GM23338 (cell line): ENCODE results near the gene CAMTA1. TPM values are rescaled to one million over a fixed set of nuclear protein-coding genes. Genes with fewer than 3 reads are reported as not detected.
A peak's percentile ranks its signal among the peaks of the same experiment; 100 is the strongest.

Experiments used
- ATAC-seq: fragments of 200-7000 bp; cut with Tn5 transposase; 3 replicates; pipeline ENCODE4 v1.9.1; 2020
- DNase-seq: peaks from one replicate; pipeline ENCODE4 v3.0.0-alpha.2; 2015; ENCODE audit warnings: low spot score
- H2AFZ ChIP-seq: fragments of 200-600 bp; sonication (generic); 2 replicates; pipeline ENCODE4 v1.8.0; 2016; ENCODE audit warnings: antibody characterized with exemption, mild to moderate bottlenecking, moderate library complexity
- H3F3A ChIP-seq: fragments of 200-600 bp; sonication (generic); replicated peaks from 2 replicates; pipeline ENCODE4 v1.8.0; 2017; ENCODE audit warnings: antibody characterized with exemption, mixed run types, low read depth
- H3K27ac ChIP-seq: fragments of 200-600 bp; sonication (generic); 2 replicates; pipeline ENCODE4 v1.6.1; 2016; ENCODE audit warnings: low read depth
- H3K27me3 ChIP-seq: fragments of 200-600 bp; sonication (generic); 2 replicates; pipeline ENCODE4 v1.8.0; 2016; ENCODE audit warnings: mild to moderate bottlenecking, mixed run types, moderate library complexity; ENCODE audit not compliant: insufficient read depth
- H3K36me3 ChIP-seq: fragments of 200-600 bp; sonication (generic); 2 replicates; pipeline ENCODE4 v1.8.0; 2016; ENCODE audit warnings: mild to moderate bottlenecking; ENCODE audit not compliant: insufficient read depth
- H3K4me1 ChIP-seq: fragments of 200-600 bp; sonication (generic); 2 replicates; pipeline ENCODE4 v1.8.0; 2016; ENCODE audit warnings: mild to moderate bottlenecking, moderate library complexity; ENCODE audit not compliant: insufficient read depth
- H3K4me2 ChIP-seq: fragments of 200-600 bp; sonication (generic); 2 replicates; pipeline ENCODE4 v1.7.1; 2017; ENCODE audit warnings: mixed run types
- H3K4me3 ChIP-seq: fragments of 200-600 bp; sonication (generic); 2 replicates; pipeline ENCODE4 v1.6.1; 2016; ENCODE audit warnings: mixed run types
- H3K79me2 ChIP-seq: fragments of 200-600 bp; sonication (generic); replicated peaks from 2 replicates; pipeline ENCODE4 v1.8.0; 2017; ENCODE audit warnings: mild to moderate bottlenecking; ENCODE audit not compliant: insufficient read depth
- H3K9me2 ChIP-seq: fragments of 200-600 bp; sonication (generic); 2 replicates; pipeline ENCODE4 v1.8.0; 2017; ENCODE audit not compliant: insufficient read depth
- H4K20me1 ChIP-seq: fragments of 200-600 bp; sonication (generic); replicated peaks from 2 replicates; pipeline ENCODE4 v1.8.0; 2017; ENCODE audit warnings: mild to moderate bottlenecking; ENCODE audit not compliant: insufficient read depth
- H3K27ac Mint-ChIP-seq: 2 replicates; pipeline ENCODE4 v1.8.0; 2020; ENCODE audit warnings: inconsistent platforms, mild to moderate bottlenecking, moderate library complexity, mixed read lengths
- H3K27me3 Mint-ChIP-seq: 3 replicates; pipeline ENCODE4 v1.8.0; 2022; ENCODE audit warnings: low read depth, mild to moderate bottlenecking, moderate library complexity, mixed read lengths, inconsistent platforms; ENCODE audit not compliant: insufficient read depth, poor library complexity
- H3K36me3 Mint-ChIP-seq: 3 replicates; pipeline ENCODE4 v1.8.0; 2021; ENCODE audit warnings: low read depth, mild to moderate bottlenecking, inconsistent platforms, moderate library complexity, mixed read lengths
- H3K4me1 Mint-ChIP-seq: 3 replicates; pipeline ENCODE4 v1.8.0; 2020; ENCODE audit warnings: mild to moderate bottlenecking, inconsistent platforms, mixed read lengths
- H3K4me3 Mint-ChIP-seq: 3 replicates; pipeline ENCODE4 v1.8.0; 2021; ENCODE audit warnings: moderate library complexity, mild to moderate bottlenecking, inconsistent platforms, mixed read lengths
- H3K9me3 Mint-ChIP-seq: 3 replicates; pipeline ENCODE4 v1.8.0; 2020; ENCODE audit warnings: moderate library complexity, mild to moderate bottlenecking, inconsistent platforms, mixed read lengths
- CREB1 ChIP-seq: fragments of 250-450 bp; sonication (Bioruptor Pico); IDR thresholded peaks from 2 replicates; pipeline ENCODE4 v1.5.0; 2020; ENCODE audit warnings: low read depth, mild to moderate bottlenecking, moderate library complexity
- EZH2 ChIP-seq: fragments of 200-600 bp; sonication (generic); IDR thresholded peaks from one replicate; pipeline ENCODE4 v1.8.0; 2017; ENCODE audit warnings: antibody characterized with exemption, mild to moderate bottlenecking, low read depth; ENCODE audit not compliant: unreplicated experiment
- JUNB ChIP-seq: IDR thresholded peaks from one replicate; pipeline ENCODE4 v1.6.1; 2016; ENCODE audit warnings: antibody characterized with exemption; ENCODE audit not compliant: unreplicated experiment
- STAT1 ChIP-seq: IDR thresholded peaks from one replicate; pipeline ENCODE4 v1.6.1; 2016; ENCODE audit warnings: antibody characterized with exemption; ENCODE audit not compliant: unreplicated experiment
- ZNF114 ChIP-seq: fragments of 250-450 bp; sonication (Bioruptor Pico); IDR thresholded peaks from 2 replicates; pipeline ENCODE4 v1.5.0; 2020; ENCODE audit warnings: mild to moderate bottlenecking, moderate library complexity
- ZNF331 ChIP-seq: fragments of 250-450 bp; sonication (Bioruptor Pico); IDR thresholded peaks from 2 replicates; pipeline ENCODE4 v1.5.0; 2020; ENCODE audit warnings: low read depth, mild to moderate bottlenecking, moderate library complexity
- polyA plus RNA-seq: library from polyadenylated mRNA; unstranded; fragments of >200 nt; fragmentation: Nextera tagmentation; extraction: Ambion mirVana; gene quantifications from 2 replicates; pipeline ENCODE4 v1.2.1, GENCODE V29; 2016
- total RNA-seq: library from RNA; depleted of rRNA; stranded (reverse); fragments of >200 nt; shearing (Covaris generic); gene quantifications from 2 replicates; pipeline ENCODE4 v1.2.3, GENCODE V29; 2014
- TF ChIP-seq, protein P1 (sequence below), 2 experiments: fragments of 200-600 bp in 1 of 2; sonication (generic) in 1 of 2; conservative IDR thresholded peaks; 2 replicates each; pipeline versions ENCODE4 v1.5.1 to v1.6.1; 2016 to 2017; ENCODE audit warnings: antibody characterized with exemption in 2 of 2, low read depth in 2 of 2, mild to moderate bottlenecking in 2 of 2, moderate library complexity in 1 of 2
- TF ChIP-seq, protein P2 (sequence below): IDR thresholded peaks from 2 replicates; pipeline ENCODE4 v1.6.1; 2016; ENCODE audit warnings: antibody characterized with exemption
- TF ChIP-seq, protein P3 (sequence below): fragments of 250-450 bp; sonication (Bioruptor Pico); IDR thresholded peaks from 2 replicates; pipeline ENCODE4 v1.5.0; 2020; ENCODE audit warnings: mild to moderate bottlenecking, moderate library complexity

The CAMTA1 gene
- total and polyA plus RNA-seq, 2 experiments from 2014 or later, result 115 to 519 TPM

DNA sequence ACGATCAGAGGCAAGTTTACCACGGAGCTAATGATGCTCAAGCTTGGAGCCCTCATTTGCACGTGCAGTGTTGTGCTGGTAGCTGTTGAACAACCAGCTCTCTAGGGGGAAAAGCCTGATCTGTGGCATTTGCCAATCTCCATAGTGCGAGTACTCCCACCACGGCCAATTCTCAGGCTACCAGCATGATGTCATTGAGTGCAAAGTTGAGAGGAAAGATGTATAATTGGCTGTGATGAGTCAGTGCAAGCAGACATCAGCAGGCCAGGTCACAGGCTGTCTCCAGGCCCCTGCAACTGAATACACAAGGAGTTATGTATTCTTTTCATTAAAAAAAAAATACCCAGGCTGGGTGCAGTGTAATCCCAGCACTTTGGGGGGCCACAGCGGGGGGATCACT is 752.8 kb downstream of the CAMTA1 start:
- Histone ChIP-seq H3F3A (no peaks in the 10 kb centered on the region), H2AFZ (peak overlapping the region; percentile 25; the same call in 1 of the 2 replicates), H3K27ac (no peak overlapping the region), H3K36me3 (no peaks in the 10 kb centered on the region), H3K4me2 (0 out of 2 replicates have a peak overlapping the region, but pooled peaks have one; percentile 8), H3K27me3 (no peaks in the 10 kb centered on the region; the same call in 1 of the 2 replicates), H4K20me1 (no peaks in the 10 kb centered on the region), H3K9me2 (no peaks in the 10 kb centered on the region), H3K79me2 (no peaks in the 10 kb centered on the region), H3K4me3 (no peak overlapping the region), H3K4me1 (peaks cover 42% of the 10 kb centered on the region)
- Mint-ChIP-seq H3K4me1 (peaks cover 56% of the 10 kb centered on the region), H3K27me3 (peaks cover 22% of the 10 kb centered on the region), H3K27ac (peak overlapping the region; percentile 68; the same call in 1 of the 2 replicates), H3K36me3 (no peaks in the 10 kb centered on the region), H3K9me3 (no peaks in the 10 kb centered on the region), H3K4me3 (no peak overlapping the region)
- no peak for DNase-seq
- no peak for ATAC-seq
- TF ChIP-seq ZNF114 (no peak), ZNF331 (CRISPR knock-in tag) (no peak), CREB1 (CRISPR knock-in tag) (no peak), EZH2 (no peak), JUNB (no peak), STAT1 (no peak)
- TF ChIP-seq, protein P1, sequence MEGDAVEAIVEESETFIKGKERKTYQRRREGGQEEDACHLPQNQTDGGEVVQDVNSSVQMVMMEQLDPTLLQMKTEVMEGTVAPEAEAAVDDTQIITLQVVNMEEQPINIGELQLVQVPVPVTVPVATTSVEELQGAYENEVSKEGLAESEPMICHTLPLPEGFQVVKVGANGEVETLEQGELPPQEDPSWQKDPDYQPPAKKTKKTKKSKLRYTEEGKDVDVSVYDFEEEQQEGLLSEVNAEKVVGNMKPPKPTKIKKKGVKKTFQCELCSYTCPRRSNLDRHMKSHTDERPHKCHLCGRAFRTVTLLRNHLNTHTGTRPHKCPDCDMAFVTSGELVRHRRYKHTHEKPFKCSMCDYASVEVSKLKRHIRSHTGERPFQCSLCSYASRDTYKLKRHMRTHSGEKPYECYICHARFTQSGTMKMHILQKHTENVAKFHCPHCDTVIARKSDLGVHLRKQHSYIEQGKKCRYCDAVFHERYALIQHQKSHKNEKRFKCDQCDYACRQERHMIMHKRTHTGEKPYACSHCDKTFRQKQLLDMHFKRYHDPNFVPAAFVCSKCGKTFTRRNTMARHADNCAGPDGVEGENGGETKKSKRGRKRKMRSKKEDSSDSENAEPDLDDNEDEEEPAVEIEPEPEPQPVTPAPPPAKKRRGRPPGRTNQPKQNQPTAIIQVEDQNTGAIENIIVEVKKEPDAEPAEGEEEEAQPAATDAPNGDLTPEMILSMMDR (conservative IDR thresholded peaks at IDR 0.05; ENCODE audit: low read depth in 2 of 2), result no peak
- TF ChIP-seq, protein P2, sequence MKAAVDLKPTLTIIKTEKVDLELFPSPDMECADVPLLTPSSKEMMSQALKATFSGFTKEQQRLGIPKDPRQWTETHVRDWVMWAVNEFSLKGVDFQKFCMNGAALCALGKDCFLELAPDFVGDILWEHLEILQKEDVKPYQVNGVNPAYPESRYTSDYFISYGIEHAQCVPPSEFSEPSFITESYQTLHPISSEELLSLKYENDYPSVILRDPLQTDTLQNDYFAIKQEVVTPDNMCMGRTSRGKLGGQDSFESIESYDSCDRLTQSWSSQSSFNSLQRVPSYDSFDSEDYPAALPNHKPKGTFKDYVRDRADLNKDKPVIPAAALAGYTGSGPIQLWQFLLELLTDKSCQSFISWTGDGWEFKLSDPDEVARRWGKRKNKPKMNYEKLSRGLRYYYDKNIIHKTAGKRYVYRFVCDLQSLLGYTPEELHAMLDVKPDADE, result no peak
- TF ChIP-seq, protein P3, sequence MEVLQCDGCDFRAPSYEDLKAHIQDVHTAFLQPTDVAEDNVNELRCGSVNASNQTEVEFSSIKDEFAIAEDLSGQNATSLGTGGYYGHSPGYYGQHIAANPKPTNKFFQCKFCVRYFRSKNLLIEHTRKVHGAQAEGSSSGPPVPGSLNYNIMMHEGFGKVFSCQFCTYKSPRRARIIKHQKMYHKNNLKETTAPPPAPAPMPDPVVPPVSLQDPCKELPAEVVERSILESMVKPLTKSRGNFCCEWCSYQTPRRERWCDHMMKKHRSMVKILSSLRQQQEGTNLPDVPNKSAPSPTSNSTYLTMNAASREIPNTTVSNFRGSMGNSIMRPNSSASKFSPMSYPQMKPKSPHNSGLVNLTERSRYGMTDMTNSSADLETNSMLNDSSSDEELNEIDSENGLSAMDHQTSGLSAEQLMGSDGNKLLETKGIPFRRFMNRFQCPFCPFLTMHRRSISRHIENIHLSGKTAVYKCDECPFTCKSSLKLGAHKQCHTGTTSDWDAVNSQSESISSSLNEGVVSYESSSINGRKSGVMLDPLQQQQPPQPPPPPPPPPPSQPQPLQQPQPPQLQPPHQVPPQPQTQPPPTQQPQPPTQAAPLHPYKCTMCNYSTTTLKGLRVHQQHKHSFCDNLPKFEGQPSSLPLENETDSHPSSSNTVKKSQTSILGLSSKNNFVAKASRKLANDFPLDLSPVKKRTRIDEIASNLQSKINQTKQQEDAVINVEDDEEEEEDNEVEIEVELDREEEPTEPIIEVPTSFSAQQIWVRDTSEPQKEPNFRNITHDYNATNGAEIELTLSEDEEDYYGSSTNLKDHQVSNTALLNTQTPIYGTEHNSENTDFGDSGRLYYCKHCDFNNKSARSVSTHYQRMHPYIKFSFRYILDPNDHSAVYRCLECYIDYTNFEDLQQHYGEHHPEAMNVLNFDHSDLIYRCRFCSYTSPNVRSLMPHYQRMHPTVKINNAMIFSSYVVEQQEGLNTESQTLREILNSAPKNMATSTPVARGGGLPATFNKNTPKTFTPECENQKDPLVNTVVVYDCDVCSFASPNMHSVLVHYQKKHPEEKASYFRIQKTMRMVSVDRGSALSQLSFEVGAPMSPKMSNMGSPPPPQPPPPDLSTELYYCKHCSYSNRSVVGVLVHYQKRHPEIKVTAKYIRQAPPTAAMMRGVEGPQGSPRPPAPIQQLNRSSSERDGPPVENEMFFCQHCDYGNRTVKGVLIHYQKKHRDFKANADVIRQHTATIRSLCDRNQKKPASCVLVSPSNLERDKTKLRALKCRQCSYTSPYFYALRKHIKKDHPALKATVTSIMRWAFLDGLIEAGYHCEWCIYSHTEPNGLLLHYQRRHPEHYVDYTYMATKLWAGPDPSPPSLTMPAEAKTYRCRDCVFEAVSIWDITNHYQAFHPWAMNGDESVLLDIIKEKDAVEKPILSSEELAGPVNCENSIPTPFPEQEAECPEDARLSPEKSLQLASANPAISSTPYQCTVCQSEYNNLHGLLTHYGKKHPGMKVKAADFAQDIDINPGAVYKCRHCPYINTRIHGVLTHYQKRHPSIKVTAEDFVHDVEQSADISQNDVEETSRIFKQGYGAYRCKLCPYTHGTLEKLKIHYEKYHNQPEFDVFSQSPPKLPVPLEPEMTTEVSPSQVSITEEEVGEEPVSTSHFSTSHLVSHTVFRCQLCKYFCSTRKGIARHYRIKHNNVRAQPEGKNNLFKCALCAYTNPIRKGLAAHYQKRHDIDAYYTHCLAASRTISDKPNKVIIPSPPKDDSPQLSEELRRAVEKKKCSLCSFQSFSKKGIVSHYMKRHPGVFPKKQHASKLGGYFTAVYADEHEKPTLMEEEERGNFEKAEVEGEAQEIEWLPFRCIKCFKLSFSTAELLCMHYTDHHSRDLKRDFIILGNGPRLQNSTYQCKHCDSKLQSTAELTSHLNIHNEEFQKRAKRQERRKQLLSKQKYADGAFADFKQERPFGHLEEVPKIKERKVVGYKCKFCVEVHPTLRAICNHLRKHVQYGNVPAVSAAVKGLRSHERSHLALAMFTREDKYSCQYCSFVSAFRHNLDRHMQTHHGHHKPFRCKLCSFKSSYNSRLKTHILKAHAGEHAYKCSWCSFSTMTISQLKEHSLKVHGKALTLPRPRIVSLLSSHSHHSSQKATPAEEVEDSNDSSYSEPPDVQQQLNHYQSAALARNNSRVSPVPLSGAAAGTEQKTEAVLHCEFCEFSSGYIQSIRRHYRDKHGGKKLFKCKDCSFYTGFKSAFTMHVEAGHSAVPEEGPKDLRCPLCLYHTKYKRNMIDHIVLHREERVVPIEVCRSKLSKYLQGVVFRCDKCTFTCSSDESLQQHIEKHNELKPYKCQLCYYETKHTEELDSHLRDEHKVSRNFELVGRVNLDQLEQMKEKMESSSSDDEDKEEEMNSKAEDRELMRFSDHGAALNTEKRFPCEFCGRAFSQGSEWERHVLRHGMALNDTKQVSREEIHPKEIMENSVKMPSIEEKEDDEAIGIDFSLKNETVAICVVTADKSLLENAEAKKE (CRISPR knock-in tag), result no peak
